Frontal cortex (tissue), 4 donors: ENCODE measurements around the gene GRIA4. TPM values are rescaled to one million over a fixed set of nuclear protein-coding genes. Genes with fewer than 3 reads are reported as not detected.

Experiments
- DNase-seq, 2 donors: peaks; one replicate each; pipeline ENCODE4 v3.0.0; 2012; ENCODE audit warnings: low spot score in 2 of 2
- FAIRE-seq: peaks from 2 replicates; lab custom pipeline; 2012; peaks lifted over from hg19 to GRCh38; lab: Jason Lieb, UNC
- total RNA-seq: library from RNA; depleted of rRNA; stranded (reverse); fragments of >200 nt; gene quantifications from one replicate; pipeline ENCODE4 v1.2.3, GENCODE V29; 2014
- donor health status: control.
- donor health status: control.
- donor health status: control.

Gene GRIA4
- total RNA-seq, result 63.2 TPM

- DNase-seq, result peak; percentile 16 to 34
- FAIRE-seq, result no peak
Observed at GRCh38 chr11:105609832-105610781, at the start of gene GRIA4. Gene GRIA4, plus strand, starts transcription at chr11:105610073. Its CDS starts 925 bp downstream, at chr11:105610998.

- DNase-seq (no peak), FAIRE-seq (no peak)
Observed at GRCh38 chr11:105573091-105573490, 36.8 kb upstream of the GRIA4 start.

- DNase-seq (no peak), FAIRE-seq (no peak)
Observed at GRCh38 chr11:105574974-105575373, 34.9 kb upstream of the GRIA4 start.

DNA sequence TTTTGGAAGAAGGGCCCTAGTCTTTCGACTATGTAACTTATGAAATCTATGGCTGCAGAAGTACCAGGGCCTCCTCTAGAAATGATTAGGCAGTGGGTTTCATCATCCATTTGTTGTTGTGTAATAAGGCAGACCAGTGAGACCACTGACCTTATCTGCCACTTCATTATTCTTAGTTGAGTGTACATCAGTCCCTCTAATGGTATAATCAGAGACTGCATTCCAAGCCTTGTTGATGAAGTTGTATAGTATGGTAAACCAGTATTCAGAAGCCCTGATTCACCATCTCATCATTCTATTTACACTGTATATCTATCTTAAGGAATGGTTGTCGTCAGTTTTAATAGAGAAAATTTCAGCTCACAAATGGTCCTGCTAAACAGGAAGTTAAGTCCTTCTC, 32.2 kb upstream of the GRIA4 start:
- DNase-seq (no peak), FAIRE-seq (no peak)

- FAIRE-seq (no peak), DNase-seq (no peak)
Observed at GRCh38 chr11:105579111-105579510, 30.8 kb upstream of the GRIA4 start.

DNA sequence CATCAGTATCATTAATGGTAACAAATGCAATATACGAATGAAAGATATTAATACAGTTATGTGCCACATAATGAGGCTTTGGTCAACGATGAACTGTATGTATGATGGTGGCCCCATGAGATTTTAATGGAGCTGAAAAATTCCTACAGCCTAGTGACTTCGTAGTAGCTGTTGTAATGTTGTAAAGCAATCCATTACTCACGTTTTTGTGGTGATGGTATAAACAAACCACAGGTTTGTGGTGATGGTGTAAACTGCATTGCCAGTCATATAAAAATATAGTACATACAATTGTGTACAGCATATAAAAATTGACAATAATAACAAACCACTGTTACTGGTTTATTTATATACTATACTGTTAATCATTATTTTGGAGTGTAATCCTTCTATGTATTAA, 27.4 kb upstream of the GRIA4 start:
- no peak for DNase-seq
- FAIRE-seq, result no peak

GRCh38 chr11:105588001-105588400, 21.9 kb upstream of the GRIA4 start:
- FAIRE-seq (no peak), DNase-seq (no peak)

DNA sequence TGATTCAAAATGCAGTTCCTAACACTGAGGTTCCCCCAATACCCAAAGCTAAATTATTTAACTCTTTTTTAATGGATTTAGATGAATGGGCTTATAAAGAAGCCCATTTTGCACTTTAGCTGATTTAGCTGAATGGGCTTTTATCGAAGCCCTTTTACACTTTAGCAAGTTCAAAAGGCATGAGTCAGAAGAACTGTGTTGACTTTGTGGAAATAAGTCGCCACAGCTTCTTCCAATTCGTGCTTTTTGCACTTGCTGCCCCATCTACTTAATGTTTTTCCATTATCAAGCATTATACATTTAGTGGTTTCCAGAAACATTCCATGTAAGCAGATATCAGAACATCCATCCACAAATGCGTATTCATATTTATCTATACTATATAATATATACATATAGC, 20.5 kb upstream of the GRIA4 start:
- DNase-seq (no peak), FAIRE-seq (no peak)

DNA sequence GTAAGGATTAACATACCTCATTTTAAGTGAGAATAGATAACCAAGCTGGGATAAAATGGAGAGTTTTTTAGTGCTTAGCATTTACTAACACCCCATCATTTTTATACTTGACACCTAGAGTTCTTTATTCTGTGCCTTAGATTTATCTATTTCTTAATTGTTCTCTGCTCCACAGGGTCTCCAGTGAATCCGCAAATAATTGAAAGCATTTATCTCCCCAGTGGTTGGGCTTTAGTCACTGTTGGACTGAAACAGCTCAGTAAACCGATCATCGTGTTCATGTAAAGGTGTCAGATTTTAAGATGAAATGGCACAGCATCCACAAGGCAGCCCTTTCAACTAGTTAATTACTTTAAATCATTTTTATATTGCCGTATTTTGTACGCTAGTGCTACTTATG, 17.8 kb upstream of the GRIA4 start:
- no peak for FAIRE-seq
- no peak for DNase-seq

DNA sequence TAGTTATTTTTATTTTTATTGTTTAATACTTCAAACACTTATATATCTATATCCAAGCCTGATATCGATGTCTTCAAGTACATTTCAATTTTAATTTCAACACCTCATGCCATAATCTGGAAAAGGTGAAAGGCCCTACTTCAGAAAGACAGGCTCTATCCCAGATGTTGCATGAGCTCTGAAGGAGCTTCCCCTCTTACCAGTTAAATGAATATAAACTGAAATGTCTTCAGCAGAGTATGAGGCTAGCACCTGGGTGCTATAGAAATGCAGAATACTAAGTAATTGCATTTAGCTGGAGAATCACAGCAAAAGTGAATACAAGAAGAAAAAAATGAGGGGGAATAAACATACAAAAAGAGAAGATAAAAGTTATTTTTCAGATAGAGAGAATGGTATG, 11.5 kb upstream of the GRIA4 start:
- FAIRE-seq, result no peak
- no peak for DNase-seq

GRCh38 chr11:105603156-105603555, 6.7 kb upstream of the GRIA4 start:
- FAIRE-seq, result no peak

DNA sequence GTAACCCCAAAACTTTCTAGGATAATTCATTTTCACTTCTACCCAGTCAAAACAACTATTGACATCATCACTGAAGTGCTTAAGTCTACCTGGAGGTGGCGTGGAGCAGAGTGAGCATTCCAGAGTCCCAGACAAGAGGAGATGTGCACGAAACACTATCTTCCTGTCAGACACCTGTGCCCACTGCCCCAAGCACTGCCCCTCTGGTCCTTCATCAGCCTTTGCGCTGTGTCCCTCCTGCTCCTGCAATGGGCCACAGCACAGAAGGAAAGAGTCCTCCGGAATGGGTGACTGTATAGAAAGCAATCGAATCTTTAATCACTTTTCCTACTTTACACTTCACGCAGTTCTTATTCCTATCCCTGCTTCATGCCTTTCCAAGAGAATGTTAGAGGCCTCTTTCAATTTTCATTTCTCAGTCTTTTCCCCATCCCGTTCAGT, 512 bp upstream of the GRIA4 start:
- DNase-seq, result peak in 1 of 2 donors; percentile 9

More at GRCh38 chr11:105603156-105603555, 6.7 kb upstream of the GRIA4 start:
- no peak for DNase-seq

DNA sequence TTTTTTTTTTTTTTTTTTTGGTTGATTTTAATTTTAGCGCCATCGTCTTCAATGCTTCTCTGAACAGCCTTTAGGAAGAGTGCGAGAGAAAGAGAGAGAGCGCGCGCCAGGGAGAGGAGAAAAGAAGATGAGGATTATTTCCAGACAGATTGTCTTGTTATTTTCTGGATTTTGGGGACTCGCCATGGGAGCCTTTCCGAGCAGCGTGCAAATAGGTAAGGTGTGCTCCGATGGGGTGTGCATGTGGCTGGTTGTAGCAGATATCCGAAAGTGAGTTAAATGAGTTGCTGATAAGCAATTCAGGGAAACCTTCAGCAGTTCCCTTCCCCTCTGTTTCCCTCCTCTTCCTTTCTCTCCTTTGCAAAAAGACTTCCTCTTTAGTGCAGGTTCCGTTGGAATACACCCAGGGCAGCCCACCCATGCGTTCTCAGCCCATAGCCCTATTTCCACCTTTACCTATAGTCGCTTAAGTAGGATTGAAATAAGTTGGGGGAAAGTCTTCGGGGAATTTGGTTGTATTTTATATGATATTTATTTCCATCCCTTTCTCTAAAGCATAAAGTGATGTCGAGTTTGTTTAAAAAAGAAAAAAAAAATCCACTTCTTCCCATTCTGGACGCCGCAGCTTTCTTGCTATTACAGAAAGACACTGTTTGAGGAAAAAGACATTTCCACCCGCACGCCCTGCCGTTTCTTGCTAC, 1.1 kb downstream of the GRIA4 start:
- no peak for DNase-seq
- no peak for FAIRE-seq

More for the DNA sequence above, 512 bp upstream of the GRIA4 start:
- no peak for FAIRE-seq

DNA sequence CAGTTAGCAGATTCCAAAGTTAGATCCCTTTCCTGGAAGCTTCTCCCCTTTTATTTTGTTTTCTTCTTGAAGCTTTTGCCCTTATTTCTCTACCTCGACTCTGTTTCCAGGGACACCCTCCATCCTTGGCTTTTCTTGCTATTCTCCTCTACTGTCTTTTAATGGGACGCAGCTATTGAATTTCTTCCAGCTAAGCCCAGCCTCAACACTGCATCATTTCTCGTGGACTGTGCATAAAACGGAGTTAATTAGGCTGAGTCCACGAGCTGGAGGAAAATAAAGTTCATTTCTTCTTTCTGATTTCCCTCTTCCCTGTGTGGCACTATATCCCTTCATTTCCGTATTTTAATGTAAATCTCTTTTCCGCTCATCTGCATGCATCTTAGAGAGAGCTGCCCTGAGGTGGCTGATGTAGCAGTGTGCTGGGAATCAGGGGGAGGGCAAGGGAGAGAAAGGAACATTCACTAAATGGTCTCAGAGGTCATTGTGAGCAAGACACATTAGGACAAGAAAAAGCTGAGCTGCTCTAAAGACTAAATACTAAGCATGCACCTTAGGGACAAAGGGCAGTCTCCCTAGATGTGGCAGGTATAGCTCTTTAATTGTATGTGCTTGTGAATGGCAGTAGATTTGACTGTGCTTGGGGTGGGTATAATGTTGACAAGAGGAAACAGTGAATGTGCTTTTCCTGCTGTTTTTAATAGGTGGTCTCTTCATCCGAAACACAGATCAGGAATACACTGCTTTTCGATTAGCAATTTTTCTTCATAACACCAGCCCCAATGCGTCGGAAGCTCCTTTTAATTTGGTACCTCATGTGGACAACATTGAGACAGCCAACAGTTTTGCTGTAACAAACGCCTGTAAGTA, 1.9 kb downstream of the GRIA4 start:
- no peak for FAIRE-seq
- no peak for DNase-seq

GRCh38 chr11:105612771-105613170, 2.9 kb downstream of the GRIA4 start:
- no peak for DNase-seq

DNA sequence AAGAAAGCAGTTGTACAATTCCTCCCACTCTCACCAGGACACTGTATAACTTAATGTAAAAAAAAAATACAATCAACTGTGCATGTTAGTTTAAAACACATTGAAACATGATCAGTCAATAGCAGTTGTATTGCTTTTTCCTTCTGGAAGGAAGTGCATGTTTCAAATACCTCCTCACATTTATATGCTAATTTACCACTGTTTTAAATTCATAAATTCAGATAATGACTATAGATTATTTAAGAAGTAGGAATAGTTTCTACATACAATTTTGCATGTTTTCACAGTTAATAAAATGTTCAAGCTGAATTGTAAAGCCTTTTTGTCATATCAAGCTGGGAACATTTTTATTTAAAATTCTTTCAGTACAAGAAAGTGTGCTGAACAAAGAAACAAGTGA, 3.3 kb downstream of the GRIA4 start:
- DNase-seq, result no peak
- no peak for FAIRE-seq

More at GRCh38 chr11:105612771-105613170, 2.9 kb downstream of the GRIA4 start:
- FAIRE-seq, result no peak

GRCh38 chr11:105618343-105618955, 8.6 kb downstream of the GRIA4 start:
- no peak for DNase-seq
- no peak for FAIRE-seq

GRCh38 chr11:105619556-105619955, 9.7 kb downstream of the GRIA4 start:
- DNase-seq (no peak), FAIRE-seq (no peak)

- no peak for DNase-seq
- FAIRE-seq, result no peak
Observed at GRCh38 chr11:105622016-105622415, 12.1 kb downstream of the GRIA4 start.

- FAIRE-seq, result no peak
- no peak for DNase-seq
Observed at GRCh38 chr11:105632316-105632715, 22.4 kb downstream of the GRIA4 start.
